ENCODE results near the gene OPCML.

Gene OPCML

DNA sequence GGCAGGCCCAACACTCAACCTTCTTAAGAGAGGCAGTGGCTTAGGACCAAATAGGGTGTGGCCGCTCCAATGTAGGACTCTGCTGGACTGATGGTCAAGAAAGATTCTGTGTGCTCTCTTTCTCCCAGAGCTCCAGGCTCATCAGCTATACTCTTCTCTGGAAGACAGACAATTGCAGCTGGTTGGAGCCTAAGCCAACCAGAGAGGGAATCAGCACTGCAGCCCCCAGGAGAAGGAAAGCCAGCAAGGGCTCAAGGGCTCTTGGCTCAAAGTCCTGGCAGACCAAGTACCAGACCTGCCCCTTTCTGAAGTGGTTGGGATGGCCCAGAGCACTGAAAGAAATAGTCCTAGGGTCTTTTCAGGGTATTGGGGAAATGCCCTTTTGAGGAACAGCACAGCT is 1084.5 kb downstream of the OPCML start:
- Histone ChIP-seq H3F3A (ENCODE audit: control insufficient read depth, insufficient read depth) (no peaks in the 10 kb centered on the region), H3K27ac (ENCODE audit: low read depth, low read length) (no peak overlapping the region), H3K4me1 (ENCODE audit: control insufficient read depth, low read length) (no peaks in the 10 kb centered on the region), H3K4me3 (ENCODE audit: low read length) (no peak overlapping the region), H3K27me3 (ENCODE audit: control insufficient read depth, low read length) (no peaks in the 10 kb centered on the region), H3K9me3 (ENCODE audit: control insufficient read depth, insufficient read depth, low read length) (no peaks in the 10 kb centered on the region; the same call in 1 of the 2 replicates), H4K20me1 (ENCODE audit: control insufficient read depth, insufficient read depth, low read depth, low read length) (no peaks in the 10 kb centered on the region), H3K36me3 (ENCODE audit: control insufficient read depth, low read length) (no peaks in the 10 kb centered on the region), H3K79me2 (ENCODE audit: control insufficient read depth, low read length) (no peaks in the 10 kb centered on the region), H3K9me2 (replicated peaks; ENCODE audit: control insufficient read depth, low read length) (no peaks in the 10 kb centered on the region), H3K4me2 (ENCODE audit: low read length) (no peak overlapping the region)
- TF ChIP-seq EZH2phosphoT487 (IDR thresholded peaks at IDR 0.05; ENCODE audit: borderline replicate concordance, low read length) = no peak
- TF ChIP-seq, protein P1, sequence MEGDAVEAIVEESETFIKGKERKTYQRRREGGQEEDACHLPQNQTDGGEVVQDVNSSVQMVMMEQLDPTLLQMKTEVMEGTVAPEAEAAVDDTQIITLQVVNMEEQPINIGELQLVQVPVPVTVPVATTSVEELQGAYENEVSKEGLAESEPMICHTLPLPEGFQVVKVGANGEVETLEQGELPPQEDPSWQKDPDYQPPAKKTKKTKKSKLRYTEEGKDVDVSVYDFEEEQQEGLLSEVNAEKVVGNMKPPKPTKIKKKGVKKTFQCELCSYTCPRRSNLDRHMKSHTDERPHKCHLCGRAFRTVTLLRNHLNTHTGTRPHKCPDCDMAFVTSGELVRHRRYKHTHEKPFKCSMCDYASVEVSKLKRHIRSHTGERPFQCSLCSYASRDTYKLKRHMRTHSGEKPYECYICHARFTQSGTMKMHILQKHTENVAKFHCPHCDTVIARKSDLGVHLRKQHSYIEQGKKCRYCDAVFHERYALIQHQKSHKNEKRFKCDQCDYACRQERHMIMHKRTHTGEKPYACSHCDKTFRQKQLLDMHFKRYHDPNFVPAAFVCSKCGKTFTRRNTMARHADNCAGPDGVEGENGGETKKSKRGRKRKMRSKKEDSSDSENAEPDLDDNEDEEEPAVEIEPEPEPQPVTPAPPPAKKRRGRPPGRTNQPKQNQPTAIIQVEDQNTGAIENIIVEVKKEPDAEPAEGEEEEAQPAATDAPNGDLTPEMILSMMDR (IDR thresholded peaks at IDR 0.05; ENCODE audit: low read depth, low read length, poor library complexity, severe bottlenecking) = no peak

DNA sequence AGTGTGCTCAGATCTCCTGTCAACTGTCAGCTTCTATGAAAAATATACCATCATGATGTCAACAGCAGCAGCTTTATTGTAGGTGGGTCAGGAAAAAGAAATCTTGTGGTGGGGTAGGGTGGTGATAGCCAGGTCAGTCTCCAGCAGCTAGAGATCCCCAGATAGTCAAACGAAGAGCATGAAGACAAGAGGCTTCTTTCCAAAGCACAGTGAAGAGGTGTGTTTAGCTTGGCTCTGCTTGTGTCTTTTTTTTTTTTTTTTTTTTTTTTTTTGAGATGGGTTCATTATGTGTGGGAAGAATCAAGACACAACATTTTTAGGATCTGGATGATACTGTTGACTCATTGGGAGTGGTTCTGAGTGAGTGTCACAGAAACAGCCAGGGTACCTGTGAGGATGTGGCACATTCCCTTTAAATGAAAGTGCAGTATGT is 1086.4 kb downstream of the OPCML start:
- Histone ChIP-seq H3K9me2 (replicated peaks; ENCODE audit: control insufficient read depth, low read length) (no peaks in the 10 kb centered on the region), H4K20me1 (ENCODE audit: control insufficient read depth, insufficient read depth, low read depth, low read length) (no peaks in the 10 kb centered on the region), H3K36me3 (ENCODE audit: control insufficient read depth, low read length) (no peaks in the 10 kb centered on the region), H3K27me3 (ENCODE audit: control insufficient read depth, low read length) (no peaks in the 10 kb centered on the region), H3K4me1 (ENCODE audit: control insufficient read depth, low read length) (no peaks in the 10 kb centered on the region), H3K27ac (ENCODE audit: low read depth, low read length) (no peak overlapping the region), H3K79me2 (ENCODE audit: control insufficient read depth, low read length) (no peaks in the 10 kb centered on the region), H3K9me3 (ENCODE audit: control insufficient read depth, insufficient read depth, low read length) (no peaks in the 10 kb centered on the region; the same call in 1 of the 2 replicates), H3F3A (ENCODE audit: control insufficient read depth, insufficient read depth) (no peaks in the 10 kb centered on the region), H3K4me3 (ENCODE audit: low read length) (no peak overlapping the region), H3K4me2 (ENCODE audit: low read length) (no peak overlapping the region)
- TF ChIP-seq EZH2phosphoT487 (IDR thresholded peaks at IDR 0.05; ENCODE audit: borderline replicate concordance, low read length) = no peak
- TF ChIP-seq, protein P1 (IDR thresholded peaks at IDR 0.05; ENCODE audit: low read depth, low read length, poor library complexity, severe bottlenecking) = no peak

DNA sequence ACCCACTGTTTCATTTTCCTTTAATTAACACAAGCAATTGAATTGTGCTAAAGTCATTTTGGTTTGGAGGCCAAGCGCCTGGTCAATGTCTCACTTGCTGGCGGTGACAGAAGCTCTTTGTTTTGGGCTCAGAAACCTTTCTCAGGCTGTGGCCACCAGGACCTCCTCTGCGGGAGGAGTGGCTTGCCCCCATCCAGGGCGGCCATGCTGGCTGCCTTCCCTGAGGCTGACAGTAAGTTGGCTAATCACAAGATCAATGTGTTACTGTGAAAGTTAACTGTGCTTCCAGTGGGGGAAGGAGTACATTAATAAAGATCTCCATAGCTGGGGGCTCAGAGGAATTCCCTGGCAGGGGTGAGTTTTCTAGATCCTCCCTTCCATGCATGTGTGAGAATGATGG is 1087.4 kb downstream of the OPCML start:
- H3K27me3 ChIP-seq (ENCODE audit: control insufficient read depth, low read length) = no peaks in the 10 kb centered on the region
- H3K9me2 ChIP-seq (replicated peaks; ENCODE audit: control insufficient read depth, low read length) = no peaks in the 10 kb centered on the region
- no peaks in the 10 kb centered on the region for H4K20me1 ChIP-seq (ENCODE audit: control insufficient read depth, insufficient read depth, low read depth, low read length)
- H3K36me3 ChIP-seq (ENCODE audit: control insufficient read depth, low read length) = no peaks in the 10 kb centered on the region
- no peaks in the 10 kb centered on the region; the same call in 1 of the 2 replicates for H3K9me3 ChIP-seq (ENCODE audit: control insufficient read depth, insufficient read depth, low read length)
- TF ChIP-seq, protein P1 (IDR thresholded peaks at IDR 0.05; ENCODE audit: low read depth, low read length, poor library complexity, severe bottlenecking) = no peak
- TF ChIP-seq EZH2phosphoT487 (IDR thresholded peaks at IDR 0.05; ENCODE audit: borderline replicate concordance, low read length) = no peak
- no peak overlapping the region for H3K4me2 ChIP-seq (ENCODE audit: low read length)
- no peak overlapping the region for H3K27ac ChIP-seq (ENCODE audit: low read depth, low read length)
- no peaks in the 10 kb centered on the region for H3K79me2 ChIP-seq (ENCODE audit: control insufficient read depth, low read length)
- H3F3A ChIP-seq (ENCODE audit: control insufficient read depth, insufficient read depth) = no peaks in the 10 kb centered on the region
- no peaks in the 10 kb centered on the region for H3K4me1 ChIP-seq (ENCODE audit: control insufficient read depth, low read length)
- H3K4me3 ChIP-seq (ENCODE audit: low read length) = no peak overlapping the region

Measured in DOHH2 (cell line).